ENCODE data around the gene CRX. TPM values are rescaled to one million over a fixed set of nuclear protein-coding genes. Genes with fewer than 3 reads are reported as not detected.
"Not testable (repeated sequence)": the region's sequence is repeated elsewhere in the genome, so short reads cannot be mapped to it uniquely, and the experiment has no call there.

The CRX gene
- not detected for total RNA-seq
- long read RNA-seq: 0 reads

GRCh38 chr19:47821460-47822020 is at the start of gene CRX:
Gene CRX, plus strand, starts transcription at chr19:47821937. Its CDS starts 12,507 bp downstream, at chr19:47834444.
- TF ChIP-seq CTCF (IDR thresholded peaks at IDR 0.05): no peak
- DNase-seq: no peak
- no peaks in the 10 kb centered on the region for H3K36me3 ChIP-seq
- peaks cover 32% of the 10 kb centered on the region for H3K27me3 ChIP-seq (ENCODE audit: low read depth)
- H3K4me1 ChIP-seq: no peaks in the 10 kb centered on the region
- intact Hi-C loops (cut with DNase I): no loop called here
- H3K4me3 ChIP-seq: no peak within 1 kb of the TSS
- H3K9me3 ChIP-seq: no peaks in the 10 kb centered on the region
- ATAC-seq: no peak
- H3K27ac ChIP-seq: no peak within 1 kb of the TSS

- peaks cover 11% of the 10 kb centered on the region for H3K36me3 ChIP-seq
- H3K4me1 ChIP-seq: peaks cover 34% of the 10 kb centered on the region
- no peaks in the 10 kb centered on the region for H3K27me3 ChIP-seq (ENCODE audit: low read depth)
- DNase-seq (no peak), ATAC-seq (peak; percentile 32 to 40)
- no peaks in the 10 kb centered on the region for H3K9me3 ChIP-seq
- intact Hi-C loops (cut with DNase I): no loop called here
- H3K4me3 ChIP-seq: peak overlapping the region; percentile 1
- no peak for TF ChIP-seq CTCF (IDR thresholded peaks at IDR 0.05)
- H3K27ac ChIP-seq: peak overlapping the region; percentile 98
Measured at GRCh38 chr19:47776568-47776967, 45.2 kb upstream of the CRX start.

- intact Hi-C loops (cut with DNase I); ATAC-seq; H3K9me3 ChIP-seq; DNase-seq; H3K27me3 ChIP-seq (ENCODE audit: low read depth): not testable (repeated sequence)
- H3K4me3 ChIP-seq: peak overlapping the region; percentile 80
- peak overlapping the region; percentile 98 for H3K27ac ChIP-seq
- peaks cover 16% of the 10 kb centered on the region for H3K36me3 ChIP-seq
- peaks cover 42% of the 10 kb centered on the region for H3K4me1 ChIP-seq
Measured at GRCh38 chr19:47777245-47778048, 44.3 kb upstream of the CRX start.

- Histone ChIP-seq H3K9me3 (no peaks in the 10 kb centered on the region), H3K27me3 (ENCODE audit: low read depth) (no peaks in the 10 kb centered on the region), H3K4me3 (peak within 1 kb of the TSS; percentile 80), H3K27ac (peak within 1 kb of the TSS; percentile 98), H3K36me3 (peaks cover 25% of the 10 kb centered on the region), H3K4me1 (peaks cover 46% of the 10 kb centered on the region)
- intact Hi-C loops (cut with DNase I): no loop called here
- TF ChIP-seq CTCF (IDR thresholded peaks at IDR 0.05): no peak
- ATAC-seq (peak; percentile 91 to 95), DNase-seq (peak; percentile 83)
Measured at GRCh38 chr19:47778049-47778953, 43.4 kb upstream of the CRX start, which contains the start of gene SELENOW. Gene SELENOW, plus strand, starts transcription at chr19:47778703. Its CDS starts 83 bp downstream, at chr19:47778786.

- Histone ChIP-seq H3K4me1 (peaks cover 46% of the 10 kb centered on the region), H3K27ac (peak overlapping the region; percentile 98), H3K36me3 (peaks cover 31% of the 10 kb centered on the region), H3K4me3 (peak overlapping the region; percentile 80), H3K9me3 (no peaks in the 10 kb centered on the region), H3K27me3 (ENCODE audit: low read depth) (no peaks in the 10 kb centered on the region)
- TF ChIP-seq CTCF (IDR thresholded peaks at IDR 0.05): no peak
- ATAC-seq (peak; percentile 57), DNase-seq (no peak)
- intact Hi-C loops (cut with DNase I): no loop called here
Measured at GRCh38 chr19:47778954-47779351, 42.8 kb upstream of the CRX start.

Measured in lower lobe of right lung (tissue), 2 donors.